ENCODE results near the gene FAIM2. TPM values are rescaled to one million over a fixed set of nuclear protein-coding genes. Genes with fewer than 3 reads are reported as not detected.
A peak's percentile ranks its signal among the peaks of the same experiment; 100 is the strongest.

The FAIM2 gene
- total and polyA plus RNA-seq, 2 donors from 2014 or later = 1.3 to 5.5 TPM

GRCh38 chr12:49941556-49942511 lies 38.1 kb upstream of the FAIM2 start:
- Histone ChIP-seq H3K9me3 (ENCODE audit: control insufficient read depth in 2 of 3, insufficient read depth in 1 of 3, low read length in 3 of 3) (no peaks in the 10 kb centered on the region), H3K4me3 (ENCODE audit: low read length in 3 of 3) (no peak overlapping the region), H3K27ac (ENCODE audit: low read depth in 2 of 2, low read length in 2 of 2) (no peak overlapping the region), H3K9ac (ENCODE audit: low read length in 3 of 3) (no peak overlapping the region), H3K4me1 (ENCODE audit: control insufficient read depth in 2 of 3, insufficient read depth in 2 of 3, low read depth in 1 of 3, low read length in 3 of 3) (peaks cover 0 to 6% (median 4%) of the 10 kb centered on the region in 3 donors), H3K36me3 (ENCODE audit: control insufficient read depth in 2 of 3, insufficient read depth in 3 of 3, low read length in 3 of 3) (no peaks in the 10 kb centered on the region), H3K27me3 (ENCODE audit: control insufficient read depth, insufficient read depth, low read length) (no peaks in the 10 kb centered on the region)
- intact Hi-C loops (cut with DNase I) = no loop called here
- TF ChIP-seq, protein P1, sequence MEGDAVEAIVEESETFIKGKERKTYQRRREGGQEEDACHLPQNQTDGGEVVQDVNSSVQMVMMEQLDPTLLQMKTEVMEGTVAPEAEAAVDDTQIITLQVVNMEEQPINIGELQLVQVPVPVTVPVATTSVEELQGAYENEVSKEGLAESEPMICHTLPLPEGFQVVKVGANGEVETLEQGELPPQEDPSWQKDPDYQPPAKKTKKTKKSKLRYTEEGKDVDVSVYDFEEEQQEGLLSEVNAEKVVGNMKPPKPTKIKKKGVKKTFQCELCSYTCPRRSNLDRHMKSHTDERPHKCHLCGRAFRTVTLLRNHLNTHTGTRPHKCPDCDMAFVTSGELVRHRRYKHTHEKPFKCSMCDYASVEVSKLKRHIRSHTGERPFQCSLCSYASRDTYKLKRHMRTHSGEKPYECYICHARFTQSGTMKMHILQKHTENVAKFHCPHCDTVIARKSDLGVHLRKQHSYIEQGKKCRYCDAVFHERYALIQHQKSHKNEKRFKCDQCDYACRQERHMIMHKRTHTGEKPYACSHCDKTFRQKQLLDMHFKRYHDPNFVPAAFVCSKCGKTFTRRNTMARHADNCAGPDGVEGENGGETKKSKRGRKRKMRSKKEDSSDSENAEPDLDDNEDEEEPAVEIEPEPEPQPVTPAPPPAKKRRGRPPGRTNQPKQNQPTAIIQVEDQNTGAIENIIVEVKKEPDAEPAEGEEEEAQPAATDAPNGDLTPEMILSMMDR (IDR thresholded peaks at IDR 0.05; ENCODE audit: borderline replicate concordance, extremely low read depth, insufficient read depth) = no peak
- DNase-seq (peak in 1 of 5 donors; percentile 41), FAIRE-seq (no peak)

- FAIRE-seq = no peak
- Histone ChIP-seq H3K9me3 (ENCODE audit: control insufficient read depth in 2 of 3, insufficient read depth in 1 of 3, low read length in 3 of 3) (no peaks in the 10 kb centered on the region), H3K4me1 (ENCODE audit: control insufficient read depth in 2 of 3, insufficient read depth in 2 of 3, low read depth in 1 of 3, low read length in 3 of 3) (no peaks in the 10 kb centered on the region), H3K27ac (ENCODE audit: low read depth in 2 of 2, low read length in 2 of 2) (no peak overlapping the region), H3K9ac (ENCODE audit: low read length in 3 of 3) (no peak overlapping the region), H3K36me3 (ENCODE audit: control insufficient read depth in 2 of 3, insufficient read depth in 3 of 3, low read length in 3 of 3) (no peaks in the 10 kb centered on the region), H3K27me3 (ENCODE audit: control insufficient read depth, insufficient read depth, low read length) (no peaks in the 10 kb centered on the region), H3K4me3 (ENCODE audit: low read length in 3 of 3) (no peak overlapping the region)
- TF ChIP-seq, protein P1 (IDR thresholded peaks at IDR 0.05; ENCODE audit: borderline replicate concordance, extremely low read depth, insufficient read depth) = no peak
- intact Hi-C loops (cut with DNase I) = no loop called here
- DNase-seq = no peak
Measured at GRCh38 chr12:49939707-49940106, 36.0 kb upstream of the FAIM2 start.

GRCh38 chr12:49939307-49939706 lies 35.6 kb upstream of the FAIM2 start:
- no peak for FAIRE-seq

More at GRCh38 chr12:49939307-49939706, 35.6 kb upstream of the FAIM2 start:
- TF ChIP-seq, protein P1 (IDR thresholded peaks at IDR 0.05; ENCODE audit: borderline replicate concordance, extremely low read depth, insufficient read depth) = no peak
- DNase-seq = peak in 1 of 5 donors; percentile 16
- intact Hi-C loops (cut with DNase I) = no loop called here
- Histone ChIP-seq H3K9me3 (ENCODE audit: control insufficient read depth in 2 of 3, insufficient read depth in 1 of 3, low read length in 3 of 3) (no peaks in the 10 kb centered on the region), H3K4me3 (ENCODE audit: low read length in 3 of 3) (no peak overlapping the region), H3K9ac (ENCODE audit: low read length in 3 of 3) (no peak overlapping the region), H3K27me3 (ENCODE audit: control insufficient read depth, insufficient read depth, low read length) (no peaks in the 10 kb centered on the region), H3K4me1 (ENCODE audit: control insufficient read depth in 2 of 3, insufficient read depth in 2 of 3, low read depth in 1 of 3, low read length in 3 of 3) (no peaks in the 10 kb centered on the region), H3K27ac (ENCODE audit: low read depth in 2 of 2, low read length in 2 of 2) (no peak overlapping the region), H3K36me3 (ENCODE audit: control insufficient read depth in 2 of 3, insufficient read depth in 3 of 3, low read length in 3 of 3) (no peaks in the 10 kb centered on the region)

Data from kidney (tissue), 14 donors.